Measurements from ENCODE around the gene FAM219A. TPM values are rescaled to one million over a fixed set of nuclear protein-coding genes. Genes with fewer than 3 reads are reported as not detected.

Gene FAM219A
- total RNA-seq, 1 experiment from 2014 or later = 63.3 TPM

- no peak for DNase-seq (ENCODE audit: low spot score)
- no peaks in the 10 kb centered on the region for H3K9me3 ChIP-seq (ENCODE audit: low read depth, low read length, poor library complexity, severe bottlenecking)
- CTCF ChIA-PET = interaction anchor here (0.6 to 0.7 kb wide), 3 partner anchors 13 to 472 kb away, joined by 4 to 7 read pairs (median 5); no protein-coding TSS in a partner anchor
- POLR2A ChIA-PET (ENCODE audit: low non-redundant PET) = no interaction called here
- no peaks in the 10 kb centered on the region for H3K4me1 ChIP-seq (ENCODE audit: insufficient read depth, low read length, poor library complexity, severe bottlenecking)
- H3K4me3 ChIP-seq (ENCODE audit: low read depth, low read length, poor library complexity, severe bottlenecking) = no peak overlapping the region
- no peak for TF ChIP-seq EZH2 (IDR thresholded peaks at IDR 0.05; ENCODE audit: borderline replicate concordance, low read depth, low read length, poor library complexity, severe bottlenecking)
- no peak for TF ChIP-seq CTCF (conservative IDR thresholded peaks at IDR 0.05; ENCODE audit: low read depth, low read length)
- intact Hi-C loops (cut with micrococcal nuclease; ENCODE audit: unreplicated experiment) = loop anchor here (5.0 kb wide), 1 partner anchor 85 kb away; no protein-coding TSS in a partner anchor
- H3K36me3 ChIP-seq (ENCODE audit: insufficient read depth, low read length, poor library complexity, severe bottlenecking) = no peaks in the 10 kb centered on the region
- H3K27ac ChIP-seq (ENCODE audit: low read depth, low read length, poor library complexity, severe bottlenecking) = no peak overlapping the region
- no peaks in the 10 kb centered on the region for H3K27me3 ChIP-seq (replicated peaks; ENCODE audit: insufficient read depth, low read depth, low read length, poor library complexity)
- no TSS peak for BruUV-seq (replicated peaks)
Measured at GRCh38 chr9:34417734-34418133, 40.6 kb downstream of the FAM219A start.

- TF ChIP-seq CTCF (conservative IDR thresholded peaks at IDR 0.05; ENCODE audit: low read depth, low read length) = no peak
- no peak for TF ChIP-seq EZH2 (IDR thresholded peaks at IDR 0.05; ENCODE audit: borderline replicate concordance, low read depth, low read length, poor library complexity, severe bottlenecking)
- H3K4me3 ChIP-seq (ENCODE audit: low read depth, low read length, poor library complexity, severe bottlenecking) = no peak overlapping the region
- no peaks in the 10 kb centered on the region for H3K36me3 ChIP-seq (ENCODE audit: insufficient read depth, low read length, poor library complexity, severe bottlenecking)
- intact Hi-C loops (cut with micrococcal nuclease; ENCODE audit: unreplicated experiment) = no loop called here
- POLR2A ChIA-PET (ENCODE audit: low non-redundant PET) = no interaction called here
- DNase-seq (ENCODE audit: low spot score) = peak; percentile 62
- H3K4me1 ChIP-seq (ENCODE audit: insufficient read depth, low read length, poor library complexity, severe bottlenecking) = peaks cover 5% of the 10 kb centered on the region
- CTCF ChIA-PET = interaction anchor here (1.7 kb wide), 1 partner anchor 10 kb away, joined by 4 read pairs; no protein-coding TSS in a partner anchor
- no peaks in the 10 kb centered on the region for H3K27me3 ChIP-seq (replicated peaks; ENCODE audit: insufficient read depth, low read depth, low read length, poor library complexity)
- no TSS peak for BruUV-seq (replicated peaks)
- H3K9me3 ChIP-seq (ENCODE audit: low read depth, low read length, poor library complexity, severe bottlenecking) = no peaks in the 10 kb centered on the region
- no peak overlapping the region for H3K27ac ChIP-seq (ENCODE audit: low read depth, low read length, poor library complexity, severe bottlenecking)
Measured at GRCh38 chr9:34413231-34413852, 45.0 kb downstream of the FAM219A start.

- ChIA-PET CTCF (no interaction called here), POLR2A (ENCODE audit: low non-redundant PET) (no interaction called here)
Measured at GRCh38 chr9:34412336-34412735, 46.0 kb downstream of the FAM219A start.

More at GRCh38 chr9:34412336-34412735, 46.0 kb downstream of the FAM219A start:
- Histone ChIP-seq H3K27me3 (replicated peaks; ENCODE audit: insufficient read depth, low read depth, low read length, poor library complexity) (no peaks in the 10 kb centered on the region), H3K9me3 (ENCODE audit: low read depth, low read length, poor library complexity, severe bottlenecking) (no peaks in the 10 kb centered on the region), H3K4me3 (ENCODE audit: low read depth, low read length, poor library complexity, severe bottlenecking) (no peak overlapping the region), H3K4me1 (ENCODE audit: insufficient read depth, low read length, poor library complexity, severe bottlenecking) (peaks cover 5% of the 10 kb centered on the region), H3K27ac (ENCODE audit: low read depth, low read length, poor library complexity, severe bottlenecking) (no peak overlapping the region), H3K36me3 (ENCODE audit: insufficient read depth, low read length, poor library complexity, severe bottlenecking) (no peaks in the 10 kb centered on the region)
- TF ChIP-seq CTCF (conservative IDR thresholded peaks at IDR 0.05; ENCODE audit: low read depth, low read length) = no peak
- no peak for TF ChIP-seq EZH2 (IDR thresholded peaks at IDR 0.05; ENCODE audit: borderline replicate concordance, low read depth, low read length, poor library complexity, severe bottlenecking)
- DNase-seq (ENCODE audit: low spot score) = no peak
- intact Hi-C loops (cut with micrococcal nuclease; ENCODE audit: unreplicated experiment) = no loop called here
- no TSS peak for BruUV-seq (replicated peaks)
